Panc1 (cell line): ENCODE results near the gene THAP6.

ENCODE experiments used
- CTCF ChIP-seq: fragments of 450-650 bp; IDR thresholded peaks from 2 replicates; pipeline ENCODE4 v1.5.1; 2017; ENCODE audit warnings: mild to moderate bottlenecking
- REST ChIP-seq, 2 experiments: IDR thresholded peaks; 2 replicates each; pipeline ENCODE4 v1.6.1; 2011 to 2012; ENCODE audit warnings: low read depth in 2 of 2, control low read depth in 1 of 2, low read length in 1 of 2, mild to moderate bottlenecking in 1 of 2, moderate library complexity in 1 of 2; ENCODE audit not compliant: insufficient read depth in 1 of 2
- SIN3A ChIP-seq: IDR thresholded peaks from 2 replicates; pipeline ENCODE4 v1.6.1; 2012; ENCODE audit warnings: low read depth, mild to moderate bottlenecking, low read length, moderate library complexity, borderline replicate concordance; ENCODE audit not compliant: insufficient read depth

- TF ChIP-seq CTCF, result no peak
- TF ChIP-seq REST (IDR thresholded peaks at IDR 0.05; ENCODE audit: insufficient read depth in 1 of 2, low read depth in 2 of 2, low read length in 1 of 2), result no peak
- TF ChIP-seq SIN3A, result no peak
These were observed 10.8 kb downstream of the THAP6 start for GRCh38 chr4:75525086-75525485.
